Activated CD4-positive, alpha-beta T cell treated with anti-CD3 and anti-CD28 coated beads, Interleukin-2, amount 10 ng/mL, durations not matched to agents 7 days and 5 days (primary cell): ENCODE measurements around the gene GLB1L. TPM values are rescaled to one million over a fixed set of nuclear protein-coding genes. Genes with fewer than 3 reads are reported as not detected.
"Not testable (repeated sequence)": the region's sequence is repeated elsewhere in the genome, so short reads cannot be mapped to it uniquely, and the experiment has no call there.

Experiments used
- CTCF ChIA-PET: fragments of 350-600 bp; sonication (Branson Sonifier 250); formaldehyde crosslinking; loops from one replicate; lab custom pipeline; 2021; ENCODE audit warnings: antibody characterized with exemption; lab: Charles Lee
- POLR2A ChIA-PET: fragments of 350-600 bp; sonication (Branson Sonifier 250); formaldehyde crosslinking; loops from one replicate; lab custom pipeline; 2021; ENCODE audit warnings: antibody characterized with exemption; lab: Charles Lee
- DNase-seq: peaks from one replicate; pipeline ENCODE4 v3.0.0-alpha.2; 2020
- H3K27ac Mint-ChIP-seq: one replicate; pipeline ENCODE4 v1.8.0; 2021; ENCODE audit warnings: mild to moderate bottlenecking, moderate library complexity, mixed read lengths
- H3K27me3 Mint-ChIP-seq: one replicate; pipeline ENCODE4 v1.8.0; 2021; ENCODE audit warnings: mixed read lengths
- H3K36me3 Mint-ChIP-seq: one replicate; pipeline ENCODE4 v1.8.0; 2021; ENCODE audit warnings: low read depth, mixed read lengths
- H3K4me1 Mint-ChIP-seq: one replicate; pipeline ENCODE4 v1.8.0; 2021; ENCODE audit warnings: mixed read lengths
- H3K4me3 Mint-ChIP-seq: one replicate; pipeline ENCODE4 v1.8.0; 2021; ENCODE audit warnings: mild to moderate bottlenecking, moderate library complexity, mixed read lengths
- H3K9me3 Mint-ChIP-seq: one replicate; pipeline ENCODE4 v1.8.0; 2021; ENCODE audit warnings: mixed read lengths
- total RNA-seq, 2 experiments: library from RNA; stranded (reverse); gene quantifications; one replicate each; pipeline ENCODE4 v1.2.3, GENCODE V29; 2021

The GLB1L gene
- total RNA-seq, 2 experiments from 2014 or later, result 3.3 to 3.4 TPM

- no peak for DNase-seq
- Mint-ChIP-seq H3K27me3 (no peaks in the 10 kb centered on the region), H3K9me3 (peaks cover 3% of the 10 kb centered on the region), H3K27ac (peak overlapping the region; percentile 95), H3K4me1 (peaks cover 58% of the 10 kb centered on the region), H3K4me3 (peak overlapping the region; percentile 80), H3K36me3 (peaks cover 20% of the 10 kb centered on the region)
- POLR2A ChIA-PET, result interaction anchor here (0.6 to 1.4 kb wide), 2 partner anchors 14 to 27 kb away, joined by 4 to 7 read pairs; no protein-coding TSS in a partner anchor
- CTCF ChIA-PET, result interaction anchor here (0.9 to 2.0 kb wide), 10 partner anchors 10 to 311 kb away, joined by 3 to 13 read pairs (median 4); partner anchors contain the start of genes GLB1L, STK16 and TUBA4B
Observed at GRCh38 chr2:219207134-219207883, 37.9 kb downstream of the GLB1L start.

GRCh38 chr2:219206328-219207133 is 38.7 kb downstream of the GLB1L start, which contains the start of gene ZFAND2B:
TSS of gene ZFAND2B (plus strand) at chr2:219206782. CDS start at chr2:219206988, 206 bp downstream.
- Mint-ChIP-seq H3K27me3 (no peaks in the 10 kb centered on the region), H3K4me1 (peaks cover 52% of the 10 kb centered on the region), H3K36me3 (peaks cover 16% of the 10 kb centered on the region), H3K27ac (peak within 1 kb of the TSS; percentile 95), H3K9me3 (peaks cover 3% of the 10 kb centered on the region), H3K4me3 (peak within 1 kb of the TSS; percentile 80)
- ChIA-PET CTCF (interaction anchor here (1.1 to 2.0 kb wide), 10 partner anchors 10 to 88 kb away, joined by 3 to 13 read pairs (median 4); partner anchors contain the start of genes CNPPD1, GLB1L, STK16 and TUBA4B), POLR2A (interaction anchor here (0.5 to 1.4 kb wide), 4 partner anchors 21 to 26 kb away, joined by 3 to 4 read pairs (median 4); partner anchors contain the start of genes ANKZF1 and ATG9A)
- peak; percentile 95 for DNase-seq

- Mint-ChIP-seq H3K27me3 (no peaks in the 10 kb centered on the region), H3K4me3 (peak overlapping the region; percentile 80), H3K4me1 (peaks cover 46% of the 10 kb centered on the region), H3K9me3 (peaks cover 3% of the 10 kb centered on the region), H3K27ac (peak overlapping the region; percentile 95), H3K36me3 (peaks cover 16% of the 10 kb centered on the region)
- DNase-seq, result no peak
- ChIA-PET POLR2A (interaction anchor here (1.2 to 1.4 kb wide), 3 partner anchors 24 to 26 kb away, joined by 3 to 4 read pairs (median 4); partner anchors contain the start of genes ANKZF1 and ATG9A), CTCF (interaction anchor here (1.2 to 1.9 kb wide), 8 partner anchors 10 to 89 kb away, joined by 3 to 13 read pairs (median 4); partner anchors contain the start of gene CNPPD1)
Observed at GRCh38 chr2:219205981-219206327, 39.3 kb downstream of the GLB1L start.

GRCh38 chr2:219205165-219205538 is 40.1 kb downstream of the GLB1L start:
- no peak for DNase-seq
- H3K36me3 Mint-ChIP-seq, result peaks cover 16% of the 10 kb centered on the region
- no peaks in the 10 kb centered on the region for H3K27me3 Mint-ChIP-seq
- H3K27ac Mint-ChIP-seq, result peak overlapping the region; percentile 64
- POLR2A ChIA-PET, result no interaction called here
- peak overlapping the region; percentile 80 for H3K4me3 Mint-ChIP-seq
- H3K4me1 Mint-ChIP-seq, result peaks cover 45% of the 10 kb centered on the region
- H3K9me3 Mint-ChIP-seq, result peaks cover 3% of the 10 kb centered on the region
- CTCF ChIA-PET, result interaction anchor here (0.6 to 1.8 kb wide), 5 partner anchors 9 to 307 kb away, joined by 3 to 5 read pairs (median 4); partner anchors contain the start of gene CNPPD1

GRCh38 chr2:219204425-219205164 is 40.6 kb downstream of the GLB1L start:
- ChIA-PET CTCF (interaction anchor here (0.6 to 1.2 kb wide), 5 partner anchors 10 to 306 kb away, joined by 3 to 4 read pairs (median 3); no protein-coding TSS in a partner anchor), POLR2A (interaction anchor here (0.7 kb wide), 1 partner anchor 19 kb away, joined by 4 read pairs; no protein-coding TSS in a partner anchor)
- Mint-ChIP-seq H3K27ac (peak overlapping the region; percentile 25), H3K27me3 (no peaks in the 10 kb centered on the region), H3K4me1 (peaks cover 40% of the 10 kb centered on the region), H3K36me3 (peaks cover 15% of the 10 kb centered on the region), H3K9me3 (peaks cover 3% of the 10 kb centered on the region), H3K4me3 (no peak overlapping the region)
- DNase-seq, result no peak

GRCh38 chr2:219201331-219201730 is 43.9 kb downstream of the GLB1L start:
- H3K9me3 Mint-ChIP-seq, H3K27ac Mint-ChIP-seq, POLR2A ChIA-PET, H3K36me3 Mint-ChIP-seq, H3K4me3 Mint-ChIP-seq, DNase-seq, H3K27me3 Mint-ChIP-seq: not testable (repeated sequence)
- peaks cover 12% of the 10 kb centered on the region for H3K4me1 Mint-ChIP-seq
- CTCF ChIA-PET, result interaction anchor here (1.0 to 7.5 kb wide), 3 partner anchors 19 to 97 kb away, joined by 3 to 40 read pairs (median 5); no protein-coding TSS in a partner anchor

GRCh38 chr2:219200502-219201326 is 44.5 kb downstream of the GLB1L start:
- DNase-seq, H3K9me3 Mint-ChIP-seq, H3K4me1 Mint-ChIP-seq, H3K27me3 Mint-ChIP-seq, H3K36me3 Mint-ChIP-seq: not testable (repeated sequence)
- ChIA-PET POLR2A (interaction anchor here (0.8 kb wide), 1 partner anchor 18 kb away, joined by 4 read pairs; no protein-coding TSS in a partner anchor), CTCF (interaction anchor here (0.9 to 7.5 kb wide), 5 partner anchors 11 to 95 kb away, joined by 5 to 40 read pairs (median 5); partner anchors contain the start of gene DNAJB2)
- H3K27ac Mint-ChIP-seq, result peak overlapping the region; percentile 70
- peak overlapping the region; percentile 35 for H3K4me3 Mint-ChIP-seq

- H3K27ac Mint-ChIP-seq, result no peak overlapping the region
- POLR2A ChIA-PET, result interaction anchor here (0.8 kb wide), 1 partner anchor 17 kb away, joined by 4 read pairs; no protein-coding TSS in a partner anchor
- no peak overlapping the region for H3K4me3 Mint-ChIP-seq
Observed at GRCh38 chr2:219199470-219200211, 45.6 kb downstream of the GLB1L start.

GRCh38 chr2:219198974-219199373 is 46.3 kb downstream of the GLB1L start:
- Mint-ChIP-seq H3K4me1 (peaks cover 7% of the 10 kb centered on the region), H3K27me3 (no peaks in the 10 kb centered on the region), H3K27ac (no peak overlapping the region), H3K9me3 (no peaks in the 10 kb centered on the region), H3K4me3 (no peak overlapping the region), H3K36me3 (no peaks in the 10 kb centered on the region)
- ChIA-PET CTCF (interaction anchor here (0.8 to 7.5 kb wide), 5 partner anchors 11 to 468 kb away, joined by 3 to 40 read pairs (median 5); partner anchors contain the start of gene CNPPD1), POLR2A (no interaction called here)
- DNase-seq, result no peak

More at GRCh38 chr2:219199470-219200211, 45.6 kb downstream of the GLB1L start:
- CTCF ChIA-PET, result interaction anchor here (0.8 to 7.5 kb wide), 6 partner anchors 12 to 468 kb away, joined by 3 to 40 read pairs (median 5); partner anchors contain the start of gene CNPPD1
- H3K27me3 Mint-ChIP-seq, result no peaks in the 10 kb centered on the region
- peaks cover 7% of the 10 kb centered on the region for H3K4me1 Mint-ChIP-seq
- H3K9me3 Mint-ChIP-seq, result peaks cover 3% of the 10 kb centered on the region
- H3K36me3 Mint-ChIP-seq, result no peaks in the 10 kb centered on the region
- DNase-seq, result no peak

- H3K27ac Mint-ChIP-seq, result no peak overlapping the region
- ChIA-PET CTCF (interaction anchor here (1.0 to 7.5 kb wide), 5 partner anchors 15 to 168 kb away, joined by 3 to 40 read pairs (median 4); partner anchors contain the start of gene CNPPD1), POLR2A (no interaction called here)
- no peak overlapping the region for H3K4me3 Mint-ChIP-seq
- DNase-seq, result no peak
- no peaks in the 10 kb centered on the region for H3K9me3 Mint-ChIP-seq
- H3K27me3 Mint-ChIP-seq, result no peaks in the 10 kb centered on the region
- no peaks in the 10 kb centered on the region for H3K36me3 Mint-ChIP-seq
- H3K4me1 Mint-ChIP-seq, result peaks cover 7% of the 10 kb centered on the region
Observed at GRCh38 chr2:219197388-219197787, 47.9 kb downstream of the GLB1L start.
